Bronchial epithelial cell (primary cell): Measurements from ENCODE around the gene TTC39C. TPM values are rescaled to one million over a fixed set of nuclear protein-coding genes. Genes with fewer than 3 reads are reported as not detected.
"Not testable (repeated sequence)": the region's sequence is repeated elsewhere in the genome, so short reads cannot be mapped to it uniquely, and the experiment has no call there.

Experiments
- DNase-seq: peaks from one replicate; pipeline ENCODE4 v3.0.0-alpha.2; 2010; ENCODE audit warnings: low read depth
- FAIRE-seq: peaks from 2 replicates; lab custom pipeline; 2011; peaks lifted over from hg19 to GRCh38; lab: Jason Lieb, UNC
- H3K27me3 ChIP-seq: 2 replicates; pipeline ENCODE4 v1.5.1; 2011; ENCODE audit warnings: low read length; ENCODE audit not compliant: control insufficient read depth, insufficient read depth
- H3K36me3 ChIP-seq: 2 replicates; pipeline ENCODE4 v1.5.1; 2011; ENCODE audit warnings: low read length; ENCODE audit not compliant: control insufficient read depth, insufficient read depth
- H3K4me3 ChIP-seq: 2 replicates; pipeline ENCODE4 v1.5.1; 2011; ENCODE audit warnings: mild to moderate bottlenecking, low read depth, low read length, control low read depth
- total RNA-seq: library from RNA; depleted of rRNA; stranded (reverse); fragments of >200 nt; gene quantifications from 2 replicates; pipeline ENCODE4 v1.2.1, GENCODE V29; 2014
- TF ChIP-seq, protein P1 (sequence below): IDR thresholded peaks from 2 replicates; pipeline ENCODE4 v1.5.1; 2011; ENCODE audit warnings: mild to moderate bottlenecking, moderate library complexity, low read length, control low read depth, inconsistent platforms; ENCODE audit not compliant: insufficient read depth, severe bottlenecking

TTC39C gene
- total RNA-seq, 1 donor from 2014 or later = 15.3 TPM

DNA sequence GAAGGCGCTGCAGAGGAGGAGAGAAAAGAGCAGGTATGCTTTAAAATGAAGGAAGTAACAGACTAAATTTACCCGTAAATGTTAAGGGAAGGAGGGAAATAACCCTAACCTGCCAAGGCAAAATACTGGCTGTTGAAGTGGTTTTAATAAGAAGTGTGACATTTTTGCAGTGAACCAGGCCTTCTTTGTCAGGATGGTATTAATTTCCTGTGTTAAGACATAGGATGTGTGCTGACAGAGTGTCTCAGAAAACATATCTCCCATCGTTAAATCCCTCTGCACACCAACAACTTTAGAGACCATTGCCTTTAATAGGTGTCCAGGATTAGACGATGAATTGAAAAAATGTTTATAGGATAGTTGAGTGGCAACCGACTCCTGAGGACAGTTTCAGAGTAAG, 9.9 kb downstream of the TTC39C start:
- H3K36me3 ChIP-seq = no peaks in the 10 kb centered on the region
- no peak for FAIRE-seq
- TF ChIP-seq, protein P1, sequence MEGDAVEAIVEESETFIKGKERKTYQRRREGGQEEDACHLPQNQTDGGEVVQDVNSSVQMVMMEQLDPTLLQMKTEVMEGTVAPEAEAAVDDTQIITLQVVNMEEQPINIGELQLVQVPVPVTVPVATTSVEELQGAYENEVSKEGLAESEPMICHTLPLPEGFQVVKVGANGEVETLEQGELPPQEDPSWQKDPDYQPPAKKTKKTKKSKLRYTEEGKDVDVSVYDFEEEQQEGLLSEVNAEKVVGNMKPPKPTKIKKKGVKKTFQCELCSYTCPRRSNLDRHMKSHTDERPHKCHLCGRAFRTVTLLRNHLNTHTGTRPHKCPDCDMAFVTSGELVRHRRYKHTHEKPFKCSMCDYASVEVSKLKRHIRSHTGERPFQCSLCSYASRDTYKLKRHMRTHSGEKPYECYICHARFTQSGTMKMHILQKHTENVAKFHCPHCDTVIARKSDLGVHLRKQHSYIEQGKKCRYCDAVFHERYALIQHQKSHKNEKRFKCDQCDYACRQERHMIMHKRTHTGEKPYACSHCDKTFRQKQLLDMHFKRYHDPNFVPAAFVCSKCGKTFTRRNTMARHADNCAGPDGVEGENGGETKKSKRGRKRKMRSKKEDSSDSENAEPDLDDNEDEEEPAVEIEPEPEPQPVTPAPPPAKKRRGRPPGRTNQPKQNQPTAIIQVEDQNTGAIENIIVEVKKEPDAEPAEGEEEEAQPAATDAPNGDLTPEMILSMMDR = no peak

DNA sequence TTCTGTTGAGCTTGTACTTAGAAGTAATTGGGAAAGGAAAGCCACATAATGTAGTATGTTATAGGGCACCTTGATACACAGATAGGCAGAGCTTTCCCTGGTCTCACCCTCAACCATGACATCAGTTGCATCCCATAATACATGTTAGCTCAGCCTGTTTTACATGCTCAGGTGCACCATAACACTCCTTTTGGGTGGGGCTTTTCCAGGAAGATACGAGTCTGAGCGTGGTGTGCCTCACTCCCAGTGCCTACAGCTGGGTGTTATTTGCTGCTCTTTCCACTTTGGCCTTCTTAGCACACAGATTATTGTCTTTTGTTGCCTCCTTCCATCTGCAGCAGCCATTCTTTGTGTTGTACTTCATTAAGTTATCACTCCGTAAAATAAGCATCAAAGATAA, 11.9 kb downstream of the TTC39C start:
- DNase-seq (peak; percentile 74), FAIRE-seq (peak; percentile 23)
- H3K27me3 ChIP-seq = no peaks in the 10 kb centered on the region
- TF ChIP-seq, protein P1 = no peak
- H3K36me3 ChIP-seq = no peaks in the 10 kb centered on the region
- H3K4me3 ChIP-seq = no peak overlapping the region

More for the DNA sequence above, 9.9 kb downstream of the TTC39C start:
- DNase-seq = no peak
- Histone ChIP-seq H3K27me3 (no peaks in the 10 kb centered on the region), H3K4me3 (no peak overlapping the region)

DNA sequence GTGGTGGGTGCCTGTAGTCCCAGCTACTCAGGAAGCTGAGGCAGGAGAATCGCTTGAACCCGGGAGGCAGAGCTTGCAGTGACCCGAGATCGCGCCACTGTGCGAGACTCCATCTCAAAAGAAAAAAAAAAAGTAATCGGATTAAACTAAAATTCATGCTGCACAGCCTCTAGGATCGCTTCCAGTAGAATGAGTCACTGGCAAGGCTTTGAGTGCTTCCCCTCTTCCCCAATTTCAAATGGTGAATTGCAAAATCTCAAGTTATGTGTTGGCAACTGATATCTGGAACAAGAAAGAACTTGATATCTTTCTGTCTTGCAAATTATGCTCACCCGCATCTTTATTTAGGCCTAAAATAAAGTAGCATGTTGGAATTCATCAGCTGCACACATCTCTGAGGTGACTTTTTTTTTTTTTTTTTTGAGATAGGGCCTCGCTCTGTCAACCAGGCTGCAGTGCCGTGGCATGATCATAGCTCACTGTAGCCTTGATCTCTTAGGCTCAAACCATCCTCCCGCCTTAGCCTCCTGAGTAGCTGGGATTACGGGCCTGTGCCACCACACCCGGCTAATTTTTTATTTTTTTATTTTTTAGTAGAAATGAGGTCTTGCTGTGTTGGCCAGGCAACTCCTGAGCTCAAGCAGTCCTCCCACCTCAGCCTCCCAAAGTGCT, 12.7 kb downstream of the TTC39C start:
- DNase-seq (peak; percentile 95), FAIRE-seq (no peak)
- no peaks in the 10 kb centered on the region for H3K27me3 ChIP-seq
- no peaks in the 10 kb centered on the region for H3K36me3 ChIP-seq
- TF ChIP-seq, protein P1 = no peak
- no peak overlapping the region for H3K4me3 ChIP-seq

DNA sequence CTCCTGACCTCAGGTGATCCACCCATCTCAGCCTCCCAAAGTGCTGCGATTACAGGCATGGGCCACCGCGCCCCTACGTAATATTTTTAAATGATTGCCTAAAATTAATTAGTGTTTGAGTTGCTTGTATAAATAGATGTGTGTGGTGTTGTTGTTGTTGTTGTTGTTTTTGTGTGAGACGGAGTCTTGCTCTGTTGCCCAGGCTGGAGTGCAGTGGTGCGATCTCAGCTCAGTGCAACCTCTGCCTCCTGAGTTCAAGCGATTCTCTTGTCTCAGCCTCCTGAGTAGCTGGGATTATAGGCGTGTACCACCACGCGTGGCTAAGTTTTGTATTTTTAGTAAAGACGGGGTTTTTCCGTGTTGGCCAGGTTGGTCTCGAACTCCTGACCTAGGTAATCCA, 14.4 kb downstream of the TTC39C start:
- not testable (repeated sequence) for H3K36me3 ChIP-seq, FAIRE-seq, H3K27me3 ChIP-seq, H3K4me3 ChIP-seq, DNase-seq

DNA sequence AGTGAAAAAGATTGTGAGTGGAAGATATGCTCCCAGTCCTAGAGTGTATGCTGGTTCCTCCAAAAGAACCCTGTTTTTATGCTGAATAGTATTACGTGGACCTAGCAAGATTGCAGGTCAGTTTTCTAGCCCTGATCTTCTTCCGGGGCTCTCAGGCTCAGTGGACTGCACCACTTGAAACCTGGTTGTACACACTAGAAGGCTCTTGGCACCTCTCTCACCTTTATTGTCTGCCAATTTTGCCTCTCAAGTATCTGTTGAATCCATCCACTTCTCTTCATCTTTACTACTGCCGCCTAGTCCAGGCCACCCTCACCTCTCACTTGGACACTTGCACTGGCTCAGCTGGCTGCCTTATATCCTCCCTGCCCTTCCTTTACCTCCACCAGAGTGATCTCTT, 16.8 kb downstream of the TTC39C start:
- TF ChIP-seq, protein P1 = no peak
- FAIRE-seq = no peak
- no peak overlapping the region for H3K4me3 ChIP-seq
- DNase-seq = no peak
- H3K27me3 ChIP-seq = no peaks in the 10 kb centered on the region
- no peaks in the 10 kb centered on the region for H3K36me3 ChIP-seq

DNA sequence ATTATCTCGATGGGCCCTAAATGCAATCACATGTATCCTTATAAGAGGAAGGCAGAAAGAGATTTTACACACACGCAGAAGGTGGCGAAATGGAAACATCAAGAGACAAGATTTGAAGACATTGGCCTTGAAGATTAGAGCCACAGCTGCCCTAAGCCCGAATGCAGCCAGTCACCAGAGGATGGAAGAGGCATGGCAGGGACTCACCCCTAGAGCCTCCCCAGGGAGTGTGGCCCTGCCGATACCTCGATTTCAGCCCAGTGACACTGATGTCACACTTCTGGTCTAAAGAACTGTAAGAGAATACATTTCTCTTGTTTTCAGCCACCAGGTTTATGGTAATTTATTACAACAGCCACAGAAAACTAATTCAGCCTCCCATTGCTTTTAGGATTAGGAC, 17.4 kb downstream of the TTC39C start:
- H3K27me3 ChIP-seq = no peaks in the 10 kb centered on the region
- DNase-seq = no peak
- no peaks in the 10 kb centered on the region for H3K36me3 ChIP-seq
- FAIRE-seq = no peak
- TF ChIP-seq, protein P1 = no peak
- no peak overlapping the region for H3K4me3 ChIP-seq
